Nephron (organoid): ENCODE measurements around the gene SUN5.

Experiments used
- H3K27ac Mint-ChIP-seq, 3 experiments: 2 replicates each; pipeline ENCODE4 v1.8.0; 2020; ENCODE audit warnings: mixed read lengths in 3 of 3, mild to moderate bottlenecking in 2 of 3, moderate library complexity in 1 of 3
- H3K27me3 Mint-ChIP-seq: 2 replicates; pipeline ENCODE4 v1.8.0; 2021; ENCODE audit warnings: low read depth, mild to moderate bottlenecking, moderate library complexity, mixed read lengths
- H3K36me3 Mint-ChIP-seq: 2 replicates; pipeline ENCODE4 v1.8.0; 2020; ENCODE audit warnings: low read depth, mixed read lengths
- H3K4me1 Mint-ChIP-seq: 2 replicates; pipeline ENCODE4 v1.8.0; 2020; ENCODE audit warnings: mixed read lengths
- H3K4me3 Mint-ChIP-seq, 3 experiments: 2 replicates each; pipeline ENCODE4 v1.8.0; 2020; ENCODE audit warnings: mild to moderate bottlenecking in 3 of 3, mixed read lengths in 3 of 3, moderate library complexity in 2 of 3
- H3K9me3 Mint-ChIP-seq: 2 replicates; pipeline ENCODE4 v1.8.0; 2020; ENCODE audit warnings: mixed read lengths
- CTCF ChIP-seq, 3 experiments: fragments of 200-600 bp; sonication (generic); IDR thresholded peaks; one replicate each; pipeline ENCODE4 v1.5.0; 2021; ENCODE audit warnings: antibody characterized with exemption in 3 of 3; ENCODE audit not compliant: unreplicated experiment in 3 of 3

SUN5 gene

GRCh38 chr20:33024243-33024560 lies 20.0 kb upstream of the SUN5 start:
- no peak for TF ChIP-seq CTCF (IDR thresholded peaks at IDR 0.05; ENCODE audit: unreplicated experiment in 3 of 3)
- H3K36me3 Mint-ChIP-seq: no peaks in the 10 kb centered on the region
- peaks cover 4% of the 10 kb centered on the region for H3K27me3 Mint-ChIP-seq
- H3K9me3 Mint-ChIP-seq: no peaks in the 10 kb centered on the region
- H3K27ac Mint-ChIP-seq: no peak overlapping the region
- H3K4me1 Mint-ChIP-seq: no peaks in the 10 kb centered on the region
- H3K4me3 Mint-ChIP-seq: no peak overlapping the region

- Mint-ChIP-seq H3K9me3 (no peaks in the 10 kb centered on the region), H3K27me3 (peaks cover 4% of the 10 kb centered on the region), H3K4me3 (no peak overlapping the region), H3K27ac (no peak overlapping the region), H3K4me1 (no peaks in the 10 kb centered on the region), H3K36me3 (no peaks in the 10 kb centered on the region)
- TF ChIP-seq CTCF (IDR thresholded peaks at IDR 0.05; ENCODE audit: unreplicated experiment in 3 of 3): no peak
Observed at GRCh38 chr20:33023439-33024242, 19.4 kb upstream of the SUN5 start.

- TF ChIP-seq CTCF (IDR thresholded peaks at IDR 0.05; ENCODE audit: unreplicated experiment in 3 of 3): no peak
- Mint-ChIP-seq H3K9me3 (no peaks in the 10 kb centered on the region), H3K36me3 (no peaks in the 10 kb centered on the region), H3K4me1 (no peaks in the 10 kb centered on the region), H3K27me3 (peaks cover 4% of the 10 kb centered on the region), H3K27ac (no peak overlapping the region), H3K4me3 (no peak overlapping the region)
Observed at GRCh38 chr20:33022694-33023438, 18.6 kb upstream of the SUN5 start.

- H3K27ac Mint-ChIP-seq: no peak overlapping the region
- no peak for TF ChIP-seq CTCF (IDR thresholded peaks at IDR 0.05; ENCODE audit: unreplicated experiment in 3 of 3)
Observed at GRCh38 chr20:33022289-33022688, 18.1 kb upstream of the SUN5 start.

GRCh38 chr20:33021879-33022278 lies 17.6 kb upstream of the SUN5 start:
- H3K9me3 Mint-ChIP-seq: no peaks in the 10 kb centered on the region
- no peaks in the 10 kb centered on the region for H3K4me1 Mint-ChIP-seq
- no peak for TF ChIP-seq CTCF (IDR thresholded peaks at IDR 0.05; ENCODE audit: unreplicated experiment in 3 of 3)
- no peak overlapping the region for H3K27ac Mint-ChIP-seq
- peaks cover 9% of the 10 kb centered on the region for H3K27me3 Mint-ChIP-seq
- H3K4me3 Mint-ChIP-seq: no peak overlapping the region
- H3K36me3 Mint-ChIP-seq: no peaks in the 10 kb centered on the region

More at GRCh38 chr20:33022289-33022688, 18.1 kb upstream of the SUN5 start:
- no peak overlapping the region for H3K4me3 Mint-ChIP-seq
- H3K27me3 Mint-ChIP-seq: peaks cover 8% of the 10 kb centered on the region
- H3K9me3 Mint-ChIP-seq: no peaks in the 10 kb centered on the region
- H3K36me3 Mint-ChIP-seq: no peaks in the 10 kb centered on the region
- H3K4me1 Mint-ChIP-seq: no peaks in the 10 kb centered on the region
